ENCODE data around the gene PXYLP1.

PXYLP1 gene

DNA sequence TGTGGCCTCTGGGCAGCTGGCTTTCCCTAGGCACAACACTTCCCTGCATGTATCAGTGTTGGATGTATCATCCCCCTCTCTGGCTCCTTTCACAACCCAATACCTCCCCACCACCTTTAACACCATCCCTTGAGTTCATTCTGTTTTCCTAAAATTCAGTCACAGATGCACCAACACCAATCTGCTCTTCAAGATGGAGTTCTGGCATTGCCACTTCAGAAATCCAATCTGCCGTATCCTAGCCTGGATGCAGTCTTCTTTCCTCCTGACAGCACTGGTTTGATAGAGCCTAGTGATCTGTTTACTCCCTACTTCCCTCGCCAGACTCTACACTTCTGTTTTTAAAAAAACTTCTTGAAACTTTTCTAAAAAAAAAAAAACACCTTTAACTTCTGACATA, 21.7 kb downstream of the PXYLP1 start:
- no peak for DNase-seq

- no peak for DNase-seq
Observed at GRCh38 chr3:141253811-141254210, 22.2 kb downstream of the PXYLP1 start.

GRCh38 chr3:141255137-141255845, 23.7 kb downstream of the PXYLP1 start:
- no peak for DNase-seq

DNA sequence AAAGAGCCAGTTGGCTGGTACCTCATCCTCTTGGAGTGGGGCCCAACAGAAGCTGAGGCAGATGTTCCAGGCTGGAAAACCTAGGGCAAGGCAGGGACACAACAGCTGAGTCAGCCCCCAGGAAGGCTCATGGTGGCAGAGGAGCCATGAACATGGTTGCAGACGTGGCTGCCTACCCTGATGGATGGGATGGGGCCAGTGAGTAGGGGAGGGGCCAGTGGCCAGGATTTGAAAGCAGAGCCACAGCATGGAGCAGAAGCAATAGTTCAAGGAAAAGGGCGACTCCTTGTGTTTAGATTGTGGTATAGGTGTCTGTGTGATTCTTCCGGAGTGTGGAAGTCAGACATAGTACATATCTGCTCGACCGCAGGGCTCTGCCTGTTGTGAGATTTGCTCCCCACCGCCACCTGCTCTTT, 24.2 kb downstream of the PXYLP1 start:
- peak; percentile 48 for DNase-seq

DNA sequence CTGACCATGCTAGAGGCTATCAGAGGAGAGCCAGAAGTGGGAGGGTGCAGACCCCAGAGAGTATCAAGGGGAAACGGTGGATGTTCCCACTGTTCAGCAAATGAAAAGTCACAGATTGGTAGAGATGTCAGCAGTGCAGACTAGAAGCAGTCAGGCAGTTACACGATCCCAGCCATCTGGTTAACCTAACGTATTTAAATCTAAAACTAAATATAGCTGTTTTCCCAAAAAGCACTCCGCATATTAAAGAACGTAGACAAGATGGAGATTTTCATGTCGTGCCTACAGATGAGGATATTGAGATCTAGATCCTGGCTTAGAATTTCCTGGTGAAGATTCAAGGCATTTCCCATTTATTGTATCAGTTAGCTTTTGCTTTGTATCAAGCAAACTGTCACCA, 25.2 kb downstream of the PXYLP1 start:
- DNase-seq, result no peak

DNA sequence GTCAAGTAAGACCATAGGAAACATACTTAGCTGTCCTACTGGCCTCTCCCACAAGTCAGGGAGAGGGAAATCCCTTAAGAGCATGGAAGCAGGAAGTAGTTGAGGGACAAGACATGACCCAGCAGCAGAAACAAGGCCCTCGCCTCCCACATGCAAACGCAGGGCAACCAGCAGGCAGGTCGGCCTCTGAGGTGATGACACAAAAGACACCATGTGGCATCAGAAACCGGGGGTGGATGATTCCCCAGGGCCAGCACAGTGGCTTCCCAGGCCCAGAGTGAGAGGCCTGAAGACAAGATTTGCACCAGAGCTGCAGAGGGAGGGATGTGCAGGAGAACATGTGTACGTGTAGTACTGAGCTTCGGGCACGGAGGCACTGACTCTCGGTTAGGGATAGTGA, 26.3 kb downstream of the PXYLP1 start:
- DNase-seq, result no peak

DNA sequence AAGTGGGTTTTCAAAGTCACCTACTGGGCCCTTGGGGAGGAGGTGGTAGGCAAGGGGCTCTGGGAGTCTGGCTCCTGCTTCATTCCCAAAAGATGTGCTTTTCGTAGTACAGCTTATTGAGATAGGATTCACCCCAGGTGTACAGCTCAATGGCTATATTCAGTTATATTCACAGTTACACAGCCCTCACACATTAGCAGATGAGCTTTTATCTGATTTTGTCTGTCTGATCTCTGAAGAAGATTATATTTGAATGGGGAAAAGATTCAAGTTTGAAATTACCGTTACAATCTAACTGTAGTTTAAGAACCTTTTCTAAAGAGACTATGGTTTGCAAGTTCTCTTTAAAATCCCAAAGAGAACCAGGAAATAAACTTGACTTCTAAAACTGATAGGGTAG, 27.3 kb downstream of the PXYLP1 start:
- DNase-seq, result no peak

- no peak for DNase-seq
Observed at GRCh38 chr3:141259821-141260629, 28.4 kb downstream of the PXYLP1 start.

DNA sequence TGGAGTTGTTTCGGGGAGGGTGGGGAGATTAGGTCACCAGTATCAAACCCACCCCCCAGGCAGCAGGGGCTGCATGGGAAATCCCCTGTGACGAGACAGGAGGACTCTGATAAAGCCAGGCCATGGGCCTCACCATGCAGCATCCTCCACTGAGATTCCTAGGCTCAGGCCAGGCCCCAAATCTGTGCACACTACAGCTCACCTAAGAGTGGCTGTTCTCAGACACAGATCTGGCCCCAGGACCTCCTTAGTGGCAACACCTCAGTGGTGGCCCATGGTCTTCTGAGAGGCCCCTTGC, 29.0 kb downstream of the PXYLP1 start:
- DNase-seq, result no peak

- no peak for DNase-seq
Observed at GRCh38 chr3:141261472-141262307, 30.1 kb downstream of the PXYLP1 start.

DNA sequence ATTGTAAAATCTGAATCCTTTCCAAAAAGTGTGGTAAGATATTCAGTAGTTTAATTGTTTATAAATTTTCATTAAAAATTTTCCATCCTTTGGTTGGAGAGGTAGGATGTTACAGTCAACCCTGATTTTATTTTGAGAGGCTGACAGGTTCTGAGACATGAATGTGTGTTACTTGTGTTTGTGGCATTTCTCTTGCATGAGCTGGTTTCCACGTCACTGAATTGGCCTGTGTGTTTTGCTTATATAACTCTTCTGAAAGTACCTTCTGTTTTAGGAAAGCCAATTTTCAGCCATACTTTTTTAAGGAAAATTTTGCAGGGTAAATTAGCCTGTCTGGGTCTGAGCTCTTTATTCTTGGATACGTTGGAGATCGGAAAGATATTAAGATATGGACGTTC, 30.7 kb downstream of the PXYLP1 start:
- DNase-seq, result peak; percentile 49

GRCh38 chr3:141266186-141266585, 34.6 kb downstream of the PXYLP1 start:
- DNase-seq, result no peak

DNA sequence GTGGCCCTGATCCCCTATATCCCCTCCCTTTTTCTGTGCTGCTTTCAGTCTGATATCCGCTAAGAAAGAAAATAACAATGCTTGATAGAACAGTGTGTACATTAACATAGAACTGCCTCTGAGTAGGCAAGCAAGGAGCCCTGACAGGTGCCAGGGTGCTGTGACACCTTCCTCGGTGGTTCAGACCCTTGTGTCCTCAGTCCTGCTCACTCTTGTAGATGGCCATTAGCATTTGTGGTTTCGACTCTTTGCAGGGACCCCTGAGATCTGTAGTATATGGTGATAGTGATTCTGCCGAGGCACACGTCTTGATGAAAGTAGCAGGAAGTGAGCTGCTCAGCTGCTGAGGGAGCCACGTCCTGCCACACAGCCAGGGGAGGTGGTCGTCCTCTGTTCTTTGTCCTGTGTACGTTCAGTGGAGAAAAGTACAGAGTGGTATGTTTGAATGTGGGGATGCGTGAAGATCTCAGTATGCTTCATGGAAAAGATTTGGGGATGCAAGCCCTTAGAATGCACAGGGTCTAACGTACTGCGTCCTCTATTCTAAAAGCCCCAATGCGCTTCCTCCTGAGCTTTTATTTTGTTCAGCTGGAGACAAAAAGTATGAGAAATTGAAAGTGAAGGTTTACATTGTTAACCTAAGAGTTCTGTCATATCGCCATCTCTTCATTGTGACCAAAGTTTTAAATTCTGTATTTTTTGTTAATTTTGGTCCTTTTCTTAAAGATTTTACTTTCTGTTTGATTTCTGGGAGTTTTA, 35.4 kb downstream of the PXYLP1 start:
- DNase-seq, result no peak

DNA sequence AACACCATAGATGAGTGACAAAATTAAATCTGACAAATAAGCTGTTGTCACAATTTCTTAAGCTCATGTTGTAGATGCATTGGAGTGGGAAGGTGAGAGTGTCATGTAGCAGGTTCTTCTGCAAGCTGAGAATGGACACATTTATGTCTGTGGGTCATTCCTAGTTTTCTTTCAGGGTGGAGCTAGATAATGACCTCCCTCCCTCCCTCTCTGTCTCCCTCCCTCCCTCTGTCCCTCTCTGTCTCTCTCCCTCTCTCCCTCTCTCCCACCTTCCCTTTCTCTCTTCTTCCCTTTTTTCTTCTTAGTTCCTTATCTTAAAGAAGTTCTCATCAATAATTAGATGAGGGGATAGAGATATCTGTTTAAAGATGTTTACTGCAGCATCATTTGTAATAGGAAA, 36.0 kb downstream of the PXYLP1 start:
- DNase-seq, result no peak

DNA sequence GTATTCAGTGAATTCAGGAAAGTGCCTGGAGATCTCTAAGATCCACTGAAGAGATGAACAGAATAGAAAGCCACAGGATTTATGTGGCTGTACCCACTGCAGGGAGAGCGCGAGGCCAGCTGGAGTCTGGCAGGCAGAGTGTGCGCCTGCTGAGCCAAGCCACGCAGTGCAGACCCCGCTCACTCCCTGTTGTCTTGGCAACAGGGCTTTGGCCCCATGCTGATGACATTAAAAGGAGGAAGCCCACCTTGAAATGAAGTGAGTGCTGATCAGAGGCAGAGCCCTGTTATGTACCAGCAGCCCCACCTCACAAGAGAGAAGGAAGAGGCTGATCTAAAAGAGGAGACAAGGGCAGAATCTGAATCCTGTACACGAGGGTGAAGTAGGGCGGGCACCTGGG, 36.7 kb downstream of the PXYLP1 start:
- no peak for DNase-seq

DNA sequence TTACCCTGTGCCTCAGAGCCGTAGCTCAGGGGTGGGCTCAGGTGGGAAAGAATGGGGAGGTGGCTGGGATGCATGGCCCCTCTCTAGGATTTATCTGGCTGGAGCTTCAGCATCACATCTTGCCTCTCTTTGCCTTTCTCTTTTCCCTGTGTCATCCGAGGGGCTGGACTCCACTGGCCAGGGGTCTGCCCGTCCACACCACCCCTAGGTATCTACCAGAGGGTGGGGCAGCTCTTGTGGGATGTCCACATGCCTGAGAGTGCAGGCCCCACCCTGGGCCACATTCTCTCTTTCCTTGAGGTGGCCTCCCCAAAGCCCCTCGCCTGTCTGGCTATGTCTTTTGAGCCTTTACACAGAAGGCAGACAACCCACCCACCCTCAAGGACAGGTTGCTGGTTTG, 37.2 kb downstream of the PXYLP1 start:
- no peak for DNase-seq

GRCh38 chr3:141269961-141270360, 38.3 kb downstream of the PXYLP1 start:
- DNase-seq, result no peak

- no peak for DNase-seq
Observed at GRCh38 chr3:141271279-141272030, 39.8 kb downstream of the PXYLP1 start.

- DNase-seq, result no peak
Observed at GRCh38 chr3:141272906-141273662, 41.5 kb downstream of the PXYLP1 start.

- DNase-seq, result no peak
Observed at GRCh38 chr3:141273700-141274410, 42.2 kb downstream of the PXYLP1 start.
